Naive thymus-derived CD4-positive, alpha-beta T cell (primary cell): ENCODE results near the gene AKAP13. TPM values are rescaled to one million over a fixed set of nuclear protein-coding genes. Genes with fewer than 3 reads are reported as not detected.

Experiments used
- ATAC-seq: fragments of 150-1000 bp; cut with Tn5 transposase; 2 replicates; pipeline ENCODE4 v1.10.0; 2021; ENCODE audit warnings: mild to moderate bottlenecking, moderate library complexity
- CTCF ChIA-PET: fragments of 350-600 bp; sonication (Branson Sonifier 250); formaldehyde crosslinking; loops from one replicate; lab custom pipeline; 2021; ENCODE audit warnings: antibody characterized with exemption; lab: Charles Lee
- POLR2A ChIA-PET: fragments of 350-600 bp; sonication (Branson Sonifier 250); formaldehyde crosslinking; loops from one replicate; lab custom pipeline; 2021; ENCODE audit warnings: antibody characterized with exemption, inconsistent platforms; lab: Charles Lee
- DNase-seq, 9 donors: peaks; one replicate each; pipeline versions ENCODE4 v3.0.0 to v3.0.0-alpha.2; 2020 to 2022; ENCODE audit warnings: mixed read lengths in 1 of 9
- H3K27ac ChIP-seq: one replicate; pipeline ENCODE4 v1.7.0; 2013; ENCODE audit warnings: mild to moderate bottlenecking, low read depth, low read length, moderate library complexity
- H3K27me3 ChIP-seq, 2 donors: one replicate each; pipeline ENCODE4 v1.7.0; 2013; ENCODE audit warnings: low read length in 2 of 2, mild to moderate bottlenecking in 2 of 2, moderate library complexity in 2 of 2; ENCODE audit not compliant: control insufficient read depth in 2 of 2, insufficient read depth in 2 of 2
- H3K36me3 ChIP-seq, 3 experiments: 1 replicate in 2 of 3; 2 replicates in 1 of 3; pipeline ENCODE4 v1.7.0; 2013; ENCODE audit warnings: low read length in 3 of 3, mild to moderate bottlenecking in 3 of 3, moderate library complexity in 1 of 3; ENCODE audit not compliant: insufficient read depth in 3 of 3, control insufficient read depth in 2 of 3
- H3K4me1 ChIP-seq, 2 donors: one replicate each; pipeline ENCODE4 v1.7.0; 2013; ENCODE audit warnings: low read length in 2 of 2, mild to moderate bottlenecking in 2 of 2, moderate library complexity in 1 of 2; ENCODE audit not compliant: control insufficient read depth in 2 of 2, insufficient read depth in 2 of 2
- H3K4me3 ChIP-seq: 2 replicates; pipeline ENCODE4 v1.7.0; 2013; ENCODE audit warnings: mild to moderate bottlenecking, low read length
- H3K9me3 ChIP-seq, 3 experiments: 1 replicate in 2 of 3; 2 replicates in 1 of 3; pipeline ENCODE4 v1.7.0; 2013; ENCODE audit warnings: low read length in 3 of 3; ENCODE audit not compliant: control insufficient read depth in 2 of 3
- H3K27ac Mint-ChIP-seq, 9 donors: one replicate each; pipeline ENCODE4 v1.8.0; 2020 to 2022; ENCODE audit warnings: mixed read lengths in 9 of 9, mild to moderate bottlenecking in 8 of 9, moderate library complexity in 5 of 9, inconsistent platforms in 2 of 9
- H3K27me3 Mint-ChIP-seq, 5 donors: one replicate each; pipeline ENCODE4 v1.8.0; 2021 to 2022; ENCODE audit warnings: mixed read lengths in 5 of 5, mild to moderate bottlenecking in 1 of 5
- H3K36me3 Mint-ChIP-seq, 5 donors: one replicate each; pipeline ENCODE4 v1.8.0; 2020 to 2022; ENCODE audit warnings: mixed read lengths in 5 of 5, mild to moderate bottlenecking in 3 of 5, inconsistent platforms in 1 of 5
- H3K4me1 Mint-ChIP-seq, 7 donors: one replicate each; pipeline ENCODE4 v1.8.0; 2020 to 2022; ENCODE audit warnings: mixed read lengths in 7 of 7, mild to moderate bottlenecking in 3 of 7, inconsistent platforms in 1 of 7
- H3K4me3 Mint-ChIP-seq, 10 donors: one replicate each; pipeline ENCODE4 v1.8.0; 2020 to 2022; ENCODE audit warnings: mild to moderate bottlenecking in 10 of 10, mixed read lengths in 10 of 10, moderate library complexity in 6 of 10, inconsistent platforms in 2 of 10
- H3K9me3 Mint-ChIP-seq, 11 donors: one replicate each; pipeline ENCODE4 v1.8.0; 2020 to 2022; ENCODE audit warnings: mixed read lengths in 11 of 11, mild to moderate bottlenecking in 4 of 11, inconsistent platforms in 1 of 11, moderate library complexity in 1 of 11
- intact Hi-C, 2 donors: fragments of 100-400 bp; cut with micrococcal nuclease; formaldehyde crosslinking; loops; one replicate each; pipeline ENCODE4 v1.15.1; 2023
- polyA plus RNA-seq, 2 donors: library from polyadenylated mRNA; unstranded; fragments of 300-500 nt; fragmentation: Illumina TruSeq; gene quantifications; one replicate each; pipeline ENCODE4 v1.2.3, GENCODE V29; 2021
- total RNA-seq, 6 experiments: library from RNA in 5 of 6; stranded (reverse) in 5 of 6; gene quantifications; 1 replicate in 5 of 6; 2 replicates in 1 of 6; pipeline ENCODE4 v1.2.3 and lab custom pipeline; 2021 to 2026

AKAP13 gene
- total and polyA plus RNA-seq, 7 experiments from 2014 or later: 108 to 400 (median 231) TPM

DNA sequence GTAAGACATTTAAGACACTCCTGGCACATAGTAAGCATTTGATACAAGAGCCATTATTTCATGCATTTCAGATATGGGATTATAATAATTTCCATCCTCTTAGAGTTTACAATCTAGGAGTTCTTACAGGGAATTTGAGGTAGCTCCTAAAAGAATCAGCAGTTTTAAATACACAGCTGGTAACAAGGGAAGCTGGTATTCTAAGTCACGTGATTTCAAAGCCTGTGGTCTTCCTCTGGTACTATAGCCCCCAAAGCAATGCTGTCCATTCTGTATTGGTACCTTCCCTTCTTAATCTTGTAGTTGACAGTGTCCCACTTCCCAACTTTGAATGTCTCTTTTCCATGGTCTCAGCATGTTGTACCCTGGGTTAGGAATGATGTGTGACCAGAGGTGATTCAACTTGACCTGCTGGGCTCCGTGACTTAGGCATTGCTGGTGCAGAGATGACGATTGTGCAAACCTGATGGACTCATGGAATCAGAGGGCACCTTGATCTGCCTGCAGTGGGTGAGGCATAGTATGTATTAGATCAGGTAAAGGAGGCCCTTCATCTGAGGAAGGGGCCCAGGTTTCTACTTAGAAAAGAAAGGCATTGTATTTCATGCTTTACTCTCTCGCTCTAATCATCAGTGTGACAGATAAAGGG is 122.9 kb downstream of the AKAP13 start:
- CTCF ChIA-PET: interaction anchor here (0.7 to 3.6 kb wide), 3 partner anchors 15 to 207 kb away, joined by 4 to 25 read pairs (median 8); no protein-coding TSS in a partner anchor

DNA sequence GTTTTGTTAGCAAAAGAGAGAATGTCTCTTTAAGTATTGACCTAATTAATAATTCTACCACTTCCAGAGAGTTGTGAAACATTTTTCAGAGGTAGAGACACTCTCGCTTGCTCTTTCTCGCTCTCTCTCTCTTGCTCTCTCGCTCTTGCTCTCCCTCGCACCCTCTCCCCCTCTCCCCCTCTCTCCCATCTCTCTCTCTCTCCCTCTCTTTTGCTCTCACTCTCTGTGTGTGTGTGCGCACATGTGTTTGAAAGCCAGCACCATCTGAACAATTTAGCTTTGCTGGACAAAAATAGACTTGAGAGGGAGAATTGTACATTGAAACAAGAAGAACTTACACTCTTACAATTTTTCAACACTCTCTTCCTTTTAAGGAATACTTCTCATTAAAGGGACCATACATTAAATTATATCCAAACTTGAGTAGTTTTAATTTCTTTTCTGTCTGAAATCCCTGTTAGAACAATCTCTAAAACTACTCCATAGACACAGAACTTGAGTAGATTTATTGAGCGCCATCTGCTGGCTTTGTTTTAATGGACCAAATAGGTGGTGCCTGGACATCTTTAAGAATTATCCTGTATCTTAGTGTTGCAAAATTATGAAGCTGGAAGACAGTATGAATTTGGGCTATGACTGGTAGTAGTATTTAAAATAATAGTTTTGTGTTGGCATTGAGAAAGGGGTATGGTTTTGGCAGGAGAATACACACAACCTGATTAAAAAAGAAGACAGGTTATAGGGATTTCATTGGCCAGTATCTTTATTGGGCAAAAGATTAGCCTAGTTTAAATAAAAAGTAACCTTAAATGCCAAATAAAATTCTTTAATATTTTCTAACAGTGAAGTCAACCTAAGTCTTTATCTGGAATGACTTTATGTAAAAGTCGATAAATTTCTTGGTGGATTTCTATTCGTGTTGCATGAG is 124.6 kb downstream of the AKAP13 start:
- no peak overlapping the region for H3K27ac ChIP-seq
- Mint-ChIP-seq H3K4me1 (peaks cover 26 to 90% (median 71%) of the 10 kb centered on the region in 7 donors), H3K27ac (peak overlapping the region in 3 of 9 donors; percentile 13 to 30 (median 22)), H3K4me3 (peak overlapping the region in 1 of 10 donors; percentile 20), H3K27me3 (no peaks in the 10 kb centered on the region), H3K9me3 (no peaks in the 10 kb centered on the region), H3K36me3 (peaks cover 0 to 4% (median 0%) of the 10 kb centered on the region in 5 donors)
- H3K4me3 ChIP-seq: no peak overlapping the region
- peak; percentile 66 for ATAC-seq
- intact Hi-C loops: loop anchor here (1.0 to 5.0 kb wide), 5 partner anchors 19 to 209 kb away; no protein-coding TSS in a partner anchor
- H3K36me3 ChIP-seq: no peaks in the 10 kb centered on the region
- ChIA-PET CTCF (interaction anchor here (0.7 to 3.6 kb wide), 8 partner anchors 14 to 1157 kb away, joined by 3 to 25 read pairs (median 4); no protein-coding TSS in a partner anchor), POLR2A (no interaction called here)
- H3K27me3 ChIP-seq: no peaks in the 10 kb centered on the region
- no peaks in the 10 kb centered on the region for H3K9me3 ChIP-seq
- DNase-seq: peak in 7 of 9 donors; percentile 7 to 51 (median 37)
- peaks cover 11 to 13% of the 10 kb centered on the region in 2 donors for H3K4me1 ChIP-seq

More for the DNA sequence above, 122.9 kb downstream of the AKAP13 start:
- H3K4me1 Mint-ChIP-seq: peaks cover 38 to 90% (median 76%) of the 10 kb centered on the region in 7 donors
- peaks cover 12 to 26% of the 10 kb centered on the region in 2 donors for H3K4me1 ChIP-seq
- H3K36me3 ChIP-seq: no peaks in the 10 kb centered on the region
- no peaks in the 10 kb centered on the region for H3K9me3 Mint-ChIP-seq
- DNase-seq: no peak
- H3K27me3 Mint-ChIP-seq: no peaks in the 10 kb centered on the region
- POLR2A ChIA-PET: interaction anchor here (0.6 kb wide), 2 partner anchors 21 to 23 kb away, joined by 3 read pairs; no protein-coding TSS in a partner anchor
- H3K36me3 Mint-ChIP-seq: no peaks in the 10 kb centered on the region
- H3K27ac Mint-ChIP-seq: peak overlapping the region in 8 of 9 donors; percentile 2 to 74 (median 38)
- H3K9me3 ChIP-seq: no peaks in the 10 kb centered on the region
- H3K27me3 ChIP-seq: no peaks in the 10 kb centered on the region
- no peak overlapping the region for H3K4me3 ChIP-seq
- H3K4me3 Mint-ChIP-seq: peak overlapping the region in 1 of 10 donors; percentile 2
- intact Hi-C loops: loop anchor here in 1 of 2 donors (5.0 kb wide), 2 partner anchors 86 to 191 kb away; no protein-coding TSS in a partner anchor
- no peak for ATAC-seq
- no peak overlapping the region for H3K27ac ChIP-seq

DNA sequence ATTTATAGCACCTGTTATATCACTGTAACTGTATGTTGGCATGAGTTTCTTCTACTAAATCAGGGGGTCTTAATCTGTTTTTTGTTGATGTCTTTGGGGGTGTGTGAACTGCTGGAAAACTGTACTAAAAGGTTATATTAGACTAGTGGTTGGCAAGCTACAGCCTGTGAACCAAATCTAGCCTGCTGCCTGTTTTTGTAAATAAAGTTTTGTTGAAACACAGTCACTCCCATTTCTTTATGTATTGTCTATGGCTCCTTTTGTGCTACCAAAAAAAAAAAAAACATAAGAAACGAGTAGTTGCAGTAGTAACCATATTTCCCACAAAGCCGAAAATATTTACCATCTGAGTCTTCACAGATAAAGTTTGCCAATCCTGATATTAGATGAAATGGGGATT is 126.7 kb downstream of the AKAP13 start:
- Histone ChIP-seq H3K27ac (no peak overlapping the region), H3K9me3 (no peaks in the 10 kb centered on the region), H3K4me3 (no peak overlapping the region), H3K27me3 (no peaks in the 10 kb centered on the region), H3K36me3 (no peaks in the 10 kb centered on the region), H3K4me1 (peaks cover 3 to 5% of the 10 kb centered on the region in 2 donors)
- peak overlapping the region in 1 of 9 donors; percentile 2 for H3K27ac Mint-ChIP-seq
- DNase-seq: no peak
- ATAC-seq: no peak
- ChIA-PET CTCF (interaction anchor here (2.5 to 3.6 kb wide), 2 partner anchors 18 to 210 kb away, joined by 8 to 25 read pairs; no protein-coding TSS in a partner anchor), POLR2A (no interaction called here)
- H3K27me3 Mint-ChIP-seq: no peaks in the 10 kb centered on the region
- intact Hi-C loops: no loop called here
- peaks cover 16 to 87% (median 65%) of the 10 kb centered on the region in 7 donors for H3K4me1 Mint-ChIP-seq
- peaks cover 0 to 8% (median 2%) of the 10 kb centered on the region in 5 donors for H3K36me3 Mint-ChIP-seq
- no peaks in the 10 kb centered on the region for H3K9me3 Mint-ChIP-seq
- no peak overlapping the region for H3K4me3 Mint-ChIP-seq

DNA sequence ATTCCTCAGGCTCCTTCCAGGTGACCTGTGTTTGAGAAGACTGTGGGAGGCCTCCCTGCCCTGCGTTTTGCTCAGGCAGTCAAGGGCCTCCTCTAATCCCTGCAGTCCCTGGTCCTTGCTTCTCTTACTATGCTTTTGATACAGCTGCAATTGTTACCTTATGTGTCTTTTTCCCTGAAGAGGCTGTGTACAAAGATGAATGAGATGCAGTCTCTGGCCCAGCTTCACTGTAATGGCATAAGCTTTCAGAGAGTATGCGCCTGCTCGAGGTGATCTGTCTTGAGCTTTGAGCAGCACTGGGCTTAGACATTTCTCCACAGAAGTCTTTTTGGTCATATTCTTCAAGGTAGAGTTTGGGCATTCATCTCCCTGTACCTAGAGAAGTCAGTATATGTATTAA is 129.6 kb downstream of the AKAP13 start:
- Histone ChIP-seq H3K9me3 (no peaks in the 10 kb centered on the region), H3K27ac (no peak overlapping the region), H3K27me3 (no peaks in the 10 kb centered on the region), H3K4me3 (no peak overlapping the region), H3K4me1 (no peaks in the 10 kb centered on the region), H3K36me3 (no peaks in the 10 kb centered on the region)
- no peak for ATAC-seq
- Mint-ChIP-seq H3K4me1 (peaks cover 14 to 89% (median 63%) of the 10 kb centered on the region in 7 donors), H3K4me3 (no peak overlapping the region), H3K9me3 (no peaks in the 10 kb centered on the region), H3K27me3 (no peaks in the 10 kb centered on the region), H3K36me3 (peaks cover 0 to 8% (median 2%) of the 10 kb centered on the region in 5 donors), H3K27ac (peak overlapping the region in 1 of 9 donors; percentile 48)
- DNase-seq: no peak
- ChIA-PET POLR2A (no interaction called here), CTCF (interaction anchor here (0.9 kb wide), 1 partner anchor 213 kb away, joined by 3 read pairs; no protein-coding TSS in a partner anchor)
- intact Hi-C loops: no loop called here

DNA sequence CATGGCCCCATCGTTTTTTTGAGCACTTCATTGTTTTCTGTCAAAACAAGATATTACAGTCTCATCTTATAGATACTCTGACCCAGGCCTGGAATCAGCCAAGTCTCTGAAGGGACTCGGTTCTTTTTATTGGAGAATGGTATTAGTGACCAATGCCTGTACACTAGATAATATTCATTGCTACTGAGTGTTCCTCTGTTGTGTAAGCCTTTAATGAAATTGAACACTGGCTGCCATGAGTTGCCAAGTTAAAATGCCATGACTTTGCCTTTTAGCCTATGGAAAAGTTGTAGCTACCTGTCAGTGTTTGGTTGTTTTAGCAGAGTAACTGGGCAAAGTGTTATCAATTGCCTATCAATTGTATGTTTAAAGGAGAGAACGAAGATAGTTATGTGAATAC is 134.0 kb downstream of the AKAP13 start:
- Mint-ChIP-seq H3K36me3 (peaks cover 0 to 11% (median 3%) of the 10 kb centered on the region in 5 donors), H3K27ac (no peak overlapping the region), H3K27me3 (no peaks in the 10 kb centered on the region), H3K4me1 (peaks cover 20 to 88% (median 73%) of the 10 kb centered on the region in 7 donors), H3K4me3 (no peak overlapping the region), H3K9me3 (no peaks in the 10 kb centered on the region)
- CTCF ChIA-PET: no interaction called here
- H3K4me3 ChIP-seq: no peak overlapping the region
- no peaks in the 10 kb centered on the region for H3K4me1 ChIP-seq
- DNase-seq: no peak
- H3K9me3 ChIP-seq: no peaks in the 10 kb centered on the region
- POLR2A ChIA-PET: no interaction called here
- no peaks in the 10 kb centered on the region for H3K36me3 ChIP-seq
- no peaks in the 10 kb centered on the region for H3K27me3 ChIP-seq
- intact Hi-C loops: no loop called here
- H3K27ac ChIP-seq: no peak overlapping the region
- ATAC-seq: no peak

DNA sequence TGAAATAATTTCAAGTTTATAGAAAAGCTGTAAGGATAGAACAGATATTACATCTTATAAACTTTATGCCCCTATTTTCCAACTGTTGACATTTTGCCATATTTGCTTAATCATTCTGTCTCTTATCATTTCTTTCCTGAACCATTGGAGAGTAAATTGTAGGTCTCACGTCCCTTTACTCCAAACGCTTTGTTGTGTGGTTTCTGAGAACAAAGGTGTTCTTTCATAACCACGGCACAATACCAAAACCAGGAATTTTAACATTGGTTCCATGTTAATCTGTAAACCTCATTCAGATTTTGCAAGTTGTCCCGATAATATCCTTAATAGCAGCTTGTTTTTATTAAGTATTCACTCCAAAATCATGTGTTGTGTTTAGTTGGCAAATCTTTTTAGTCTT is 134.8 kb downstream of the AKAP13 start:
- Mint-ChIP-seq H3K9me3 (no peaks in the 10 kb centered on the region), H3K36me3 (peaks cover 0 to 11% (median 3%) of the 10 kb centered on the region in 5 donors), H3K4me3 (no peak overlapping the region), H3K27ac (peak overlapping the region in 1 of 9 donors; percentile 17), H3K27me3 (no peaks in the 10 kb centered on the region), H3K4me1 (peaks cover 20 to 87% (median 71%) of the 10 kb centered on the region in 7 donors)
- H3K4me1 ChIP-seq: no peaks in the 10 kb centered on the region
- DNase-seq (no peak), ATAC-seq (no peak)
- CTCF ChIA-PET: no interaction called here
- POLR2A ChIA-PET: no interaction called here
- no peak overlapping the region for H3K4me3 ChIP-seq
- H3K9me3 ChIP-seq: no peaks in the 10 kb centered on the region
- no peak overlapping the region for H3K27ac ChIP-seq
- intact Hi-C loops: no loop called here
- no peaks in the 10 kb centered on the region for H3K27me3 ChIP-seq
- no peaks in the 10 kb centered on the region for H3K36me3 ChIP-seq
